ENCODE data around the gene RANBP3. TPM values are rescaled to one million over a fixed set of nuclear protein-coding genes. Genes with fewer than 3 reads are reported as not detected.

Gene RANBP3
- total and polyA plus RNA-seq, 2 experiments from 2014 or later, result 40.2 to 98.3 TPM

DNA sequence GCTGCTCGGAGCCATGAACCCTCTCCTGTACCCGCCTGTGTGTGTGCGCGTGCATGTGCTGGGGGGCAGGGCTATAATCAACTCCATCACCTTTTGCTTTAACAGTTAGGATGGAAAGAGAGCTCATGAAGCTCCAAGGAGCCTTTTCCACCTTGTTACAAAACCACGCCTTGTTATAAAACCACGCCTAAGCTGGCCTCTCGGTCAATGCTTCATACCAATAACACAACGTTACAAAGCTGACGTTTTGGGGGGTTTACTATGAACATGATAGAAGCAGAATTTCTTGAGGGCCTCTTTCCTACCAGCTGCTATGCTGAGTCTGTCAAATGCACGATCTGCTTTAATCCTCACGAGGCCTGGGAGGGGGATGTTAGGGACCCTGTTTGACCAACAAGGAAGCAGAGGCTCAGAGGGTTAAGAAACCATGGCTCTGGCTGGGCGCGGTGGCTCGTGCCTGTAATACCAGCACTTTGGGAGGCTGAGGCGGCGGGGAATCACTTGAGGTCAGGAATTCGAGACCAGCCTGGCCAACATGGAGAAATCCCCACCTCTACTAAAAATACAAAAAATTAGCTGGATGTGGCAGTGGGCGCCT lies 52.0 kb downstream of the RANBP3 start (continued):
- TF ChIP-seq ZNF331 (CRISPR knock-in tag; IDR thresholded peaks at IDR 0.05; ENCODE audit: low read depth) (no peak), CREB1 (CRISPR knock-in tag; IDR thresholded peaks at IDR 0.05; ENCODE audit: low read depth) (no peak), ZNF114 (CRISPR knock-in tag; IDR thresholded peaks at IDR 0.05) (no peak), NANOG (IDR thresholded peaks at IDR 0.05; ENCODE audit: borderline replicate concordance) (no peak), JUNB (IDR thresholded peaks at IDR 0.05; ENCODE audit: unreplicated experiment) (no peak)
- TF ChIP-seq, protein P1, sequence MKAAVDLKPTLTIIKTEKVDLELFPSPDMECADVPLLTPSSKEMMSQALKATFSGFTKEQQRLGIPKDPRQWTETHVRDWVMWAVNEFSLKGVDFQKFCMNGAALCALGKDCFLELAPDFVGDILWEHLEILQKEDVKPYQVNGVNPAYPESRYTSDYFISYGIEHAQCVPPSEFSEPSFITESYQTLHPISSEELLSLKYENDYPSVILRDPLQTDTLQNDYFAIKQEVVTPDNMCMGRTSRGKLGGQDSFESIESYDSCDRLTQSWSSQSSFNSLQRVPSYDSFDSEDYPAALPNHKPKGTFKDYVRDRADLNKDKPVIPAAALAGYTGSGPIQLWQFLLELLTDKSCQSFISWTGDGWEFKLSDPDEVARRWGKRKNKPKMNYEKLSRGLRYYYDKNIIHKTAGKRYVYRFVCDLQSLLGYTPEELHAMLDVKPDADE (IDR thresholded peaks at IDR 0.05), result no peak

DNA sequence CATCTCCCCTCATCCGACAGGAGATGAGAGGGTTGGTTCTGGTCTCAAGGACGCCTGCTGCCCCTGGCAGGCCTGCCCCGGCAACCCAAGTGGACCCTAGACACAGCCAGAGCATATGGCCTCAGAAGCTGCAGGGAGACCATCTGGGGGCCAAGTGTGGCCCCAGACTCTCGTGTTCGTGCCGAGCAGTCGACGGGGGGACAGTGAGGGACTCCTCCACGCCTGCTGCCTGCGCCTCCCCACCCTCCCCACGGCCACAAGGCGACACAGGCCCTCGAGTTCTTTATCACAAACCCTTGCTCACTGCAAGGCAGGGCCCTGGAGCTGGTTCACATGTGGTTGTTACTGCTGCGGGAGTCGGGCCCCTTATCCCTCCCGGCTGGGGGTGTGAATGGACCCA lies 54.6 kb downstream of the RANBP3 start:
- no peaks in the 10 kb centered on the region for H3K79me2 ChIP-seq (replicated peaks; ENCODE audit: insufficient read depth)
- TF ChIP-seq, protein P1 (IDR thresholded peaks at IDR 0.05), result no peak
- TF ChIP-seq POLR2AphosphoS5 (IDR thresholded peaks at IDR 0.05; ENCODE audit: low read depth) (no peak), ZNF462 (CRISPR knock-in tag; IDR thresholded peaks at IDR 0.05) (no peak), EZH2 (IDR thresholded peaks at IDR 0.05; ENCODE audit: low read depth, unreplicated experiment) (no peak)
- DNase-seq (ENCODE audit: low spot score), result no peak
- no peaks in the 10 kb centered on the region for H3K4me1 ChIP-seq (ENCODE audit: insufficient read depth)
- no peak overlapping the region for H2AFZ ChIP-seq
- no peaks in the 10 kb centered on the region; the same call in 1 of the 2 replicates for H4K20me1 ChIP-seq (replicated peaks; ENCODE audit: insufficient read depth)
- H3K4me3 ChIP-seq, result no peak overlapping the region
- Mint-ChIP-seq H3K36me3 (ENCODE audit: low read depth) (peaks cover 71% of the 10 kb centered on the region), H3K9me3 (no peaks in the 10 kb centered on the region), H3K4me1 (no peaks in the 10 kb centered on the region), H3K27ac (no peak overlapping the region), H3K4me3 (no peak overlapping the region), H3K27me3 (ENCODE audit: insufficient read depth, low read depth, poor library complexity) (peaks cover 7% of the 10 kb centered on the region)
- no peaks in the 10 kb centered on the region for H3K9me2 ChIP-seq (ENCODE audit: insufficient read depth)
- H3K4me2 ChIP-seq, result no peak overlapping the region
- no peak overlapping the region for H3K27ac ChIP-seq (ENCODE audit: low read depth)
- H3F3A ChIP-seq (replicated peaks; ENCODE audit: low read depth), result no peaks in the 10 kb centered on the region
- ATAC-seq, result no peak
- no peaks in the 10 kb centered on the region for H3K27me3 ChIP-seq (ENCODE audit: insufficient read depth)
- peaks cover 21% of the 10 kb centered on the region for H3K36me3 ChIP-seq (ENCODE audit: insufficient read depth)
